ENCODE measurements around the gene EYS. TPM values are rescaled to one million over a fixed set of nuclear protein-coding genes. Genes with fewer than 3 reads are reported as not detected.

Gene EYS
- total RNA-seq, 5 donors from 2014 or later (not counting 1 experiment from before 2014, with no cell fraction given), result not detected

GRCh38 chr6:65558071-65558470 lies 149.0 kb downstream of the EYS start:
- Histone ChIP-seq H3K27ac (ENCODE audit: low read length) (no peak overlapping the region), H3K36me3 (ENCODE audit: control insufficient read depth in 2 of 2, extremely low read depth in 1 of 2, insufficient read depth in 1 of 2, low read length in 1 of 2) (no peaks in the 10 kb centered on the region), H3K4me1 (ENCODE audit: control insufficient read depth in 1 of 2, extremely low read depth in 1 of 2, insufficient read depth in 2 of 2, low read length in 2 of 2) (no peaks in the 10 kb centered on the region), H3K27me3 (replicated peaks in 1 of 2; ENCODE audit: control insufficient read depth in 2 of 2, extremely low read depth in 1 of 2, insufficient read depth in 2 of 2, low read length in 1 of 2) (no peaks in the 10 kb centered on the region), H3K9me3 (no peaks in the 10 kb centered on the region), H3K4me3 (ENCODE audit: control insufficient read depth in 1 of 2, extremely low read depth in 1 of 2, low read length in 1 of 2) (no peak overlapping the region)
- ATAC-seq (replicated peaks in 1 of 4) (no peak), DNase-seq (no peak)
- peaks cover 0 to 5% (median 3%) of the 10 kb centered on the region in 3 donors for H3K9me3 Mint-ChIP-seq
- ChIA-PET CTCF (no interaction called here), POLR2A (no interaction called here)
- no peaks in the 10 kb centered on the region for H3K27me3 Mint-ChIP-seq
- 72% methylated on average over 4 of the region's 6 CpGs for WGBS (ENCODE audit: insufficient coverage)
- no peak overlapping the region for H3K4me3 Mint-ChIP-seq
- no peaks in the 10 kb centered on the region for H3K36me3 Mint-ChIP-seq
- H3K4me1 Mint-ChIP-seq, result no peaks in the 10 kb centered on the region
- H3K27ac Mint-ChIP-seq, result no peak overlapping the region

- H3K4me3 ChIP-seq (ENCODE audit: control insufficient read depth in 1 of 2, extremely low read depth in 1 of 2, low read length in 1 of 2), result no peak overlapping the region
- DNase-seq (no peak), ATAC-seq (replicated peaks in 1 of 4) (no peak)
- 78% methylated on average over 6 of the region's 6 CpGs for WGBS (ENCODE audit: insufficient coverage)
- Mint-ChIP-seq H3K4me1 (no peaks in the 10 kb centered on the region), H3K36me3 (no peaks in the 10 kb centered on the region), H3K9me3 (peaks cover 0 to 5% (median 3%) of the 10 kb centered on the region in 3 donors), H3K4me3 (no peak overlapping the region), H3K27me3 (no peaks in the 10 kb centered on the region), H3K27ac (no peak overlapping the region)
- no peaks in the 10 kb centered on the region for H3K4me1 ChIP-seq (ENCODE audit: control insufficient read depth in 1 of 2, extremely low read depth in 1 of 2, insufficient read depth in 2 of 2, low read length in 2 of 2)
- POLR2A ChIA-PET, result no interaction called here
- no peak overlapping the region for H3K27ac ChIP-seq (ENCODE audit: low read length)
- no peaks in the 10 kb centered on the region for H3K27me3 ChIP-seq (replicated peaks in 1 of 2; ENCODE audit: control insufficient read depth in 2 of 2, extremely low read depth in 1 of 2, insufficient read depth in 2 of 2, low read length in 1 of 2)
- no peaks in the 10 kb centered on the region for H3K9me3 ChIP-seq
- H3K36me3 ChIP-seq (ENCODE audit: control insufficient read depth in 2 of 2, extremely low read depth in 1 of 2, insufficient read depth in 1 of 2, low read length in 1 of 2), result no peaks in the 10 kb centered on the region
- CTCF ChIA-PET, result no interaction called here
These were observed 149.8 kb downstream of the EYS start for GRCh38 chr6:65557224-65557623.

GRCh38 chr6:65546894-65547293 lies 160.1 kb downstream of the EYS start:
- H3K27me3 Mint-ChIP-seq, result no peaks in the 10 kb centered on the region
- no peaks in the 10 kb centered on the region for H3K36me3 ChIP-seq (ENCODE audit: control insufficient read depth in 2 of 2, extremely low read depth in 1 of 2, insufficient read depth in 1 of 2, low read length in 1 of 2)
- H3K9me3 ChIP-seq, result no peaks in the 10 kb centered on the region
- no peak overlapping the region for H3K27ac ChIP-seq (ENCODE audit: low read length)
- H3K4me3 ChIP-seq (ENCODE audit: control insufficient read depth in 1 of 2, extremely low read depth in 1 of 2, low read length in 1 of 2), result no peak overlapping the region
- H3K27me3 ChIP-seq (replicated peaks in 1 of 2; ENCODE audit: control insufficient read depth in 2 of 2, extremely low read depth in 1 of 2, insufficient read depth in 2 of 2, low read length in 1 of 2), result no peaks in the 10 kb centered on the region
- 22% methylated on average over 3 of the region's 3 CpGs for WGBS (ENCODE audit: insufficient coverage)
- H3K36me3 Mint-ChIP-seq, result no peaks in the 10 kb centered on the region
- ATAC-seq (replicated peaks in 1 of 4) (no peak), DNase-seq (no peak)
- CTCF ChIA-PET, result no interaction called here
- no peak overlapping the region for H3K27ac Mint-ChIP-seq
- no peaks in the 10 kb centered on the region for H3K4me1 Mint-ChIP-seq
- H3K4me3 Mint-ChIP-seq, result no peak overlapping the region
- no peaks in the 10 kb centered on the region for H3K4me1 ChIP-seq (ENCODE audit: control insufficient read depth in 1 of 2, extremely low read depth in 1 of 2, insufficient read depth in 2 of 2, low read length in 2 of 2)
- POLR2A ChIA-PET, result no interaction called here
- peaks cover 2 to 4% (median 3%) of the 10 kb centered on the region in 3 donors for H3K9me3 Mint-ChIP-seq

DNA sequence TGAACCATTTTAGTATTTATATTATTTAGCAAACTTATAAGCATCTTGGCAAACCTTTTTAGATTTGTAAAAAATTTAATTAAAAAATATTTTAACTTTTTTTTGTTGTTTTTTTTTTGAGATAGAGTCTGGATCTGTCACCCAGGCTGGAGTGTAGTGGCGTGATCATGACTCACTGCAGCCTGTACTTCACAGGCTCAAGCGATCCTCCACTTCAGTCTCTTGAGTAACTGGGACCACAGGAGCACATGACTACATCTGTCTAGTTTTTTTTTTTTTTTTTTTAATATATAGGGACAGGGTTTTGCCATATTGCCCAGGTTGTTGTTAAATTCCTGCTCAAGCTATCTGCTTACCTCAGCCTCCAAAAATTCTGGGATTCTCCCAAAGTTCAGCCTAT lies 161.1 kb downstream of the EYS start:
- CTCF ChIA-PET, result no interaction called here
- no CpG with 5 or more reads among the region's 2 CpGs for WGBS (ENCODE audit: insufficient coverage)
- H3K27ac Mint-ChIP-seq, result no peak overlapping the region

GRCh38 chr6:65538644-65539043 lies 168.4 kb downstream of the EYS start:
- ChIA-PET CTCF (no interaction called here), POLR2A (no interaction called here)
- no peaks in the 10 kb centered on the region for H3K9me3 ChIP-seq
- H3K27me3 ChIP-seq (replicated peaks in 1 of 2; ENCODE audit: control insufficient read depth in 2 of 2, extremely low read depth in 1 of 2, insufficient read depth in 2 of 2, low read length in 1 of 2), result no peaks in the 10 kb centered on the region
- no peaks in the 10 kb centered on the region for H3K4me1 ChIP-seq (ENCODE audit: control insufficient read depth in 1 of 2, extremely low read depth in 1 of 2, insufficient read depth in 2 of 2, low read length in 2 of 2)
- Mint-ChIP-seq H3K27ac (no peak overlapping the region), H3K27me3 (no peaks in the 10 kb centered on the region), H3K4me1 (no peaks in the 10 kb centered on the region), H3K36me3 (no peaks in the 10 kb centered on the region), H3K4me3 (no peak overlapping the region), H3K9me3 (peaks cover 7 to 13% (median 8%) of the 10 kb centered on the region in 3 donors)
- 86% methylated on average over 1 of the region's 1 CpG for WGBS (ENCODE audit: insufficient coverage)
- H3K4me3 ChIP-seq (ENCODE audit: control insufficient read depth in 1 of 2, extremely low read depth in 1 of 2, low read length in 1 of 2), result no peak overlapping the region
- no peak overlapping the region for H3K27ac ChIP-seq (ENCODE audit: low read length)
- ATAC-seq (replicated peaks in 1 of 4) (no peak), DNase-seq (no peak)
- H3K36me3 ChIP-seq (ENCODE audit: control insufficient read depth in 2 of 2, extremely low read depth in 1 of 2, insufficient read depth in 1 of 2, low read length in 1 of 2), result no peaks in the 10 kb centered on the region

More for the DNA sequence above, 161.1 kb downstream of the EYS start:
- ATAC-seq (replicated peaks in 1 of 4) (no peak), DNase-seq (no peak)
- Mint-ChIP-seq H3K4me1 (no peaks in the 10 kb centered on the region), H3K27me3 (no peaks in the 10 kb centered on the region), H3K36me3 (no peaks in the 10 kb centered on the region), H3K9me3 (peaks cover 2 to 4% (median 3%) of the 10 kb centered on the region in 3 donors), H3K4me3 (no peak overlapping the region)
- POLR2A ChIA-PET, result no interaction called here
- no peaks in the 10 kb centered on the region for H3K27me3 ChIP-seq (replicated peaks in 1 of 2; ENCODE audit: control insufficient read depth in 2 of 2, extremely low read depth in 1 of 2, insufficient read depth in 2 of 2, low read length in 1 of 2)
- no peak overlapping the region for H3K4me3 ChIP-seq (ENCODE audit: control insufficient read depth in 1 of 2, extremely low read depth in 1 of 2, low read length in 1 of 2)
- H3K4me1 ChIP-seq (ENCODE audit: control insufficient read depth in 1 of 2, extremely low read depth in 1 of 2, insufficient read depth in 2 of 2, low read length in 2 of 2), result no peaks in the 10 kb centered on the region
- no peaks in the 10 kb centered on the region for H3K9me3 ChIP-seq
- H3K36me3 ChIP-seq (ENCODE audit: control insufficient read depth in 2 of 2, extremely low read depth in 1 of 2, insufficient read depth in 1 of 2, low read length in 1 of 2), result no peaks in the 10 kb centered on the region
- H3K27ac ChIP-seq (ENCODE audit: low read length), result no peak overlapping the region

DNA sequence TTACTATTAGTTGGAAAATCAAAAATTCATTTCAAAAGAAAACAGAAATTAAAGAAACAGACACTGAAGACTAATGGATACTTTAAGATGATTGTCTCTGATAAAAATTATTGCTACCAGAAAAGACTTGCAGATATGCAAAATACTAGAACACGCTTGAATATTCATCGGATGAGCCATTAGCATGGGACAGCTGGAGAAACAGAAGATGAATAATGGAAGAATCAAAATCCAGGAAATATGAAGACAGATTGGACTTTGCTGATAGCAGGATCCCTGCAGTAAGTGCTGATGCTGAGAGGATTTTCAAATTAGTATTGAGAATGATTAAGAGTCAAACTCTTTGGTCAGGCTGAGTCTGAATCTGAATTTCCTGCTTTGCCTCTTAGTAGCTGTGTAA lies 169.4 kb downstream of the EYS start:
- no peaks in the 10 kb centered on the region for H3K36me3 Mint-ChIP-seq
- H3K27me3 Mint-ChIP-seq, result no peaks in the 10 kb centered on the region

DNA sequence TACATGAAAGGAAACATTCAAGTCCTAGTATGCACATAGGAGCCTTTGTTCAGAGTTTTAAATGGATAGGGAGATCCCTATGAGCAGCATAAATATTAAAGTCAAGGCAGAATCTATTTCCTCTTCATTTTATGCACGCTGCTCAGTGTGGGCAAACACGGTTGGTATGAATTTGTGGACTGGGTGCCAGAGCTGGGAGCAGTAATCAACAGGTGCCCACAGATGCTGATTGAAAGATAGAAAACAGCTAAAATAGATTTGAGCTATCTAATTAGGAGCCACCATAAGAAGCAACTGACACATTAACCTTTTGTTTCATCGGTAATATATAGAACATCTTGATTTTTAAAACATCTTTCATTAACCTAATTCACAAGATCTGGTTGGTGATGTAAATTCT lies 175.5 kb downstream of the EYS start:
- Histone ChIP-seq H3K4me1 (ENCODE audit: control insufficient read depth in 1 of 2, extremely low read depth in 1 of 2, insufficient read depth in 2 of 2, low read length in 2 of 2) (no peaks in the 10 kb centered on the region), H3K9me3 (no peaks in the 10 kb centered on the region), H3K27me3 (replicated peaks in 1 of 2; ENCODE audit: control insufficient read depth in 2 of 2, extremely low read depth in 1 of 2, insufficient read depth in 2 of 2, low read length in 1 of 2) (no peaks in the 10 kb centered on the region), H3K36me3 (ENCODE audit: control insufficient read depth in 2 of 2, extremely low read depth in 1 of 2, insufficient read depth in 1 of 2, low read length in 1 of 2) (no peaks in the 10 kb centered on the region), H3K4me3 (ENCODE audit: control insufficient read depth in 1 of 2, extremely low read depth in 1 of 2, low read length in 1 of 2) (no peak overlapping the region), H3K27ac (ENCODE audit: low read length) (no peak overlapping the region)
- no peak for ATAC-seq (replicated peaks in 1 of 4)
- no peak overlapping the region for H3K27ac Mint-ChIP-seq
- CTCF ChIA-PET, result no interaction called here
- H3K9me3 Mint-ChIP-seq, result peaks cover 7 to 23% (median 8%) of the 10 kb centered on the region in 3 donors
- no peaks in the 10 kb centered on the region for H3K36me3 Mint-ChIP-seq
- POLR2A ChIA-PET, result no interaction called here
- no peaks in the 10 kb centered on the region for H3K27me3 Mint-ChIP-seq
- H3K4me3 Mint-ChIP-seq, result no peak overlapping the region
- WGBS (ENCODE audit: insufficient coverage), result no CpG with 5 or more reads among the region's 3 CpGs
- DNase-seq, result no peak
- no peaks in the 10 kb centered on the region for H3K4me1 Mint-ChIP-seq

More for the DNA sequence above, 169.4 kb downstream of the EYS start:
- WGBS (ENCODE audit: insufficient coverage), result 93% methylated on average over 2 of the region's 2 CpGs
- no peaks in the 10 kb centered on the region for H3K4me1 Mint-ChIP-seq
- Histone ChIP-seq H3K27me3 (replicated peaks in 1 of 2; ENCODE audit: control insufficient read depth in 2 of 2, extremely low read depth in 1 of 2, insufficient read depth in 2 of 2, low read length in 1 of 2) (no peaks in the 10 kb centered on the region), H3K27ac (ENCODE audit: low read length) (no peak overlapping the region), H3K9me3 (no peaks in the 10 kb centered on the region), H3K36me3 (ENCODE audit: control insufficient read depth in 2 of 2, extremely low read depth in 1 of 2, insufficient read depth in 1 of 2, low read length in 1 of 2) (no peaks in the 10 kb centered on the region), H3K4me1 (ENCODE audit: control insufficient read depth in 1 of 2, extremely low read depth in 1 of 2, insufficient read depth in 2 of 2, low read length in 2 of 2) (no peaks in the 10 kb centered on the region), H3K4me3 (ENCODE audit: control insufficient read depth in 1 of 2, extremely low read depth in 1 of 2, low read length in 1 of 2) (no peak overlapping the region)
- no peak for ATAC-seq (replicated peaks in 1 of 4)
- peaks cover 7 to 20% (median 8%) of the 10 kb centered on the region in 3 donors for H3K9me3 Mint-ChIP-seq
- ChIA-PET CTCF (no interaction called here), POLR2A (no interaction called here)
- no peak overlapping the region for H3K27ac Mint-ChIP-seq
- H3K4me3 Mint-ChIP-seq, result no peak overlapping the region
- no peak for DNase-seq
